NB4 (cell line): ENCODE measurements around the gene PLEKHG3.
A peak's percentile ranks its signal among the peaks of the same experiment; 100 is the strongest.

ENCODE experiments used
- DNase-seq: peaks from one replicate; pipeline ENCODE4 v3.0.0; 2010; ENCODE audit warnings: low read depth
- H3K4me3 ChIP-seq: one replicate; pipeline ENCODE4 v1.5.1; 2011; ENCODE audit warnings: mild to moderate bottlenecking, low read depth, low read length, moderate library complexity
- CTCF ChIP-seq: IDR thresholded peaks from one replicate; pipeline ENCODE4 v1.5.1; 2012; ENCODE audit warnings: low read depth, low read length
- MAX ChIP-seq: IDR thresholded peaks from 2 replicates; pipeline ENCODE4 v1.6.1; 2011; ENCODE audit warnings: low read depth, low read length
- MYC ChIP-seq: IDR thresholded peaks from 2 replicates; pipeline ENCODE4 v1.6.1; 2011; ENCODE audit warnings: low read depth, low read length
- POLR2A ChIP-seq: IDR thresholded peaks from 2 replicates; pipeline ENCODE4 v1.6.1; 2011; ENCODE audit warnings: mild to moderate bottlenecking; ENCODE audit not compliant: insufficient read length; ENCODE audit errors: extremely low read depth

The PLEKHG3 gene

GRCh38 chr14:64683264-64683663, 21.0 kb upstream of the PLEKHG3 start:
- DNase-seq = peak; percentile 93
- H3K4me3 ChIP-seq = no peak overlapping the region
- TF ChIP-seq POLR2A (no peak), MYC (peak; percentile 39; the same call in 1 of the 2 replicates), MAX (peak; percentile 46)

GRCh38 chr14:64684091-64684490, 20.1 kb upstream of the PLEKHG3 start:
- TF ChIP-seq POLR2A (no peak), MYC (no peak), CTCF (no peak), MAX (no peak)
- no peak overlapping the region for H3K4me3 ChIP-seq
- no peak for DNase-seq

GRCh38 chr14:64685371-64686281, 18.6 kb upstream of the PLEKHG3 start:
- TF ChIP-seq CTCF = no peak
- peak; percentile 11; the same call in 1 of the 2 replicates for TF ChIP-seq MYC
- no peak for TF ChIP-seq POLR2A
- TF ChIP-seq MAX = peak; percentile 33; the same call in 1 of the 2 replicates
- H3K4me3 ChIP-seq = no peak overlapping the region
- DNase-seq = peak; percentile 81

GRCh38 chr14:64686282-64686615, 18.0 kb upstream of the PLEKHG3 start:
- DNase-seq = no peak
- TF ChIP-seq MAX (no peak; the same call in 1 of the 2 replicates), CTCF (no peak), MYC (no peak), POLR2A (no peak)
- H3K4me3 ChIP-seq = no peak overlapping the region

- TF ChIP-seq MAX (0 out of 2 replicates have a peak, but pooled peaks have one; percentile 11), CTCF (no peak), POLR2A (no peak)
- H3K4me3 ChIP-seq = no peak overlapping the region
- peak; percentile 72 for DNase-seq
These were observed 16.2 kb upstream of the PLEKHG3 start for GRCh38 chr14:64688031-64688430.

GRCh38 chr14:64688811-64689281, 15.4 kb upstream of the PLEKHG3 start:
- H3K4me3 ChIP-seq = no peak overlapping the region
- DNase-seq = no peak
- TF ChIP-seq CTCF = no peak
- TF ChIP-seq POLR2A = no peak
- TF ChIP-seq MAX = no peak
- TF ChIP-seq MYC = no peak
